IMR-90 (cell line): ENCODE data around the gene ARFGAP2. TPM values are rescaled to one million over a fixed set of nuclear protein-coding genes. Genes with fewer than 3 reads are reported as not detected.

Source experiments
- ATAC-seq: fragments of 200-7000 bp; cut with Tn5 transposase; 2 replicates; pipeline ENCODE4 v1.9.1; 2020; ENCODE audit warnings: low read depth, mild to moderate bottlenecking, moderate library complexity
- BruUV-seq: library from RNA; stranded (reverse); fragments of 400-500 nt; replicated peaks from 2 replicates; lab custom pipeline; 2021; lab: Mats Ljungman, UMichigan
- CTCF ChIA-PET: fragments of 300-600 bp; formaldehyde crosslinking; extraction: SDS; loops from one replicate; lab custom pipeline; 2021; ENCODE audit warnings: antibody characterized with exemption; lab: Yijun Ruan, JAX
- POLR2A ChIA-PET: fragments of 300-600 bp; sonication (Branson Sonifier 250); formaldehyde crosslinking; loops from one replicate; lab custom pipeline; 2022; ENCODE audit warnings: antibody characterized with exemption; ENCODE audit not compliant: unreplicated experiment; lab: Charles Lee
- DNase-seq: peaks from one replicate; pipeline ENCODE4 v3.0.0; 2013
- H2AFZ ChIP-seq: replicated peaks from 2 replicates; pipeline ENCODE3; 2013; ENCODE audit warnings: low read length, mild to moderate bottlenecking; ENCODE audit not compliant: poor library complexity
- H2AK5ac ChIP-seq: 2 replicates; pipeline ENCODE4 v1.6.1; 2013; ENCODE audit warnings: low read depth, low read length, inconsistent platforms
- H2AK9ac ChIP-seq: replicated peaks from 2 replicates; pipeline ENCODE3; 2013; ENCODE audit warnings: mild to moderate bottlenecking, low read depth, low read length, moderate library complexity; ENCODE audit not compliant: poor library complexity
- H2BK120ac ChIP-seq: 2 replicates; pipeline ENCODE4 v1.6.1; 2013; ENCODE audit warnings: low read depth, low read length, inconsistent platforms
- H2BK15ac ChIP-seq: 3 replicates; pipeline ENCODE4 v1.6.1; 2013; ENCODE audit warnings: low read depth, low read length, inconsistent platforms
- H2BK20ac ChIP-seq: 2 replicates; pipeline ENCODE4 v1.6.1; 2013; ENCODE audit warnings: low read depth, mild to moderate bottlenecking, inconsistent platforms, low read length, moderate library complexity
- H2BK5ac ChIP-seq: 2 replicates; pipeline ENCODE4 v1.6.1; 2013; ENCODE audit warnings: mild to moderate bottlenecking, low read depth, low read length, inconsistent platforms; ENCODE audit not compliant: poor library complexity, severe bottlenecking
- H3K14ac ChIP-seq: replicated peaks from 2 replicates; pipeline ENCODE4 v1.6.1; 2013; ENCODE audit warnings: low read depth, low read length, inconsistent platforms
- H3K18ac ChIP-seq: 2 replicates; pipeline ENCODE4 v1.6.1; 2013; ENCODE audit warnings: low read depth, low read length, control low read depth
- H3K23ac ChIP-seq: 2 replicates; pipeline ENCODE4 v1.6.1; 2013; ENCODE audit warnings: low read depth, low read length, inconsistent platforms
- H3K27ac ChIP-seq: 2 replicates; pipeline ENCODE4 v1.5.1; 2013; ENCODE audit warnings: mild to moderate bottlenecking, control low read depth, low read length; ENCODE audit not compliant: insufficient read depth
- H3K27me3 ChIP-seq: 2 replicates; pipeline ENCODE4 v1.6.1; 2013; ENCODE audit warnings: low read length; ENCODE audit not compliant: control insufficient read depth, insufficient read depth
- H3K36me3 ChIP-seq: 2 replicates; pipeline ENCODE4 v1.6.1; 2013; ENCODE audit warnings: low read length, mixed read lengths; ENCODE audit not compliant: control insufficient read depth, insufficient read depth
- H3K4ac ChIP-seq: 2 replicates; pipeline ENCODE4 v1.6.1; 2013; ENCODE audit warnings: low read depth, low read length, inconsistent platforms
- H3K4me1 ChIP-seq: 2 replicates; pipeline ENCODE4 v1.6.1; 2013; ENCODE audit warnings: low read length, mixed read lengths; ENCODE audit not compliant: control insufficient read depth, insufficient read depth
- H3K4me2 ChIP-seq: 2 replicates; pipeline ENCODE4 v1.6.1; 2013; ENCODE audit warnings: low read depth, mild to moderate bottlenecking, control low read depth, low read length, moderate library complexity
- H3K4me3 ChIP-seq: 2 replicates; pipeline ENCODE4 v1.5.1; 2013; ENCODE audit warnings: low read depth, mild to moderate bottlenecking, control low read depth, low read length, moderate library complexity; ENCODE audit not compliant: insufficient read depth
- H3K56ac ChIP-seq: 2 replicates; pipeline ENCODE4 v1.6.1; 2013; ENCODE audit warnings: low read length, inconsistent platforms; ENCODE audit not compliant: insufficient read depth; ENCODE audit errors: extremely low read depth
- H3K79me1 ChIP-seq, 2 experiments: 2 replicates each; pipeline ENCODE4 v1.6.1; 2013; ENCODE audit warnings: low read length in 2 of 2, inconsistent platforms in 1 of 2, low read depth in 1 of 2
- H3K9ac ChIP-seq: 2 replicates; pipeline ENCODE4 v1.6.1; 2013; ENCODE audit warnings: low read depth, low read length, control low read depth
- H3K9me1 ChIP-seq: 2 replicates; pipeline ENCODE4 v1.6.1; 2013; ENCODE audit warnings: low read length, inconsistent platforms; ENCODE audit not compliant: insufficient read depth
- H3K9me3 ChIP-seq: 2 replicates; pipeline ENCODE4 v1.6.1; 2013; ENCODE audit warnings: low read length; ENCODE audit not compliant: control insufficient read depth, insufficient read depth
- H4K20me1 ChIP-seq: 2 replicates; pipeline ENCODE4 v1.6.1; 2013; ENCODE audit warnings: low read length, inconsistent platforms; ENCODE audit not compliant: insufficient read depth
- H4K5ac ChIP-seq: 2 replicates; pipeline ENCODE4 v1.6.1; 2013; ENCODE audit warnings: mild to moderate bottlenecking, low read depth, low read length, control low read depth
- H4K8ac ChIP-seq, 2 experiments: 2 replicates each; pipeline ENCODE4 v1.6.1; 2013; ENCODE audit warnings: low read depth in 2 of 2, low read length in 2 of 2, control low read depth in 1 of 2, inconsistent platforms in 1 of 2
- H4K91ac ChIP-seq: 2 replicates; pipeline ENCODE4 v1.6.1; 2013; ENCODE audit warnings: low read depth, low read length, inconsistent platforms; ENCODE audit not compliant: insufficient read depth
- BHLHE40 ChIP-seq: fragments of 150-350 bp; IDR thresholded peaks from 2 replicates; pipeline ENCODE4 v1.6.1; 2016; ENCODE audit warnings: mild to moderate bottlenecking, low read depth, low read length
- CEBPB ChIP-seq: IDR thresholded peaks from 2 replicates; pipeline ENCODE4 v1.6.1; 2012; ENCODE audit warnings: low read depth, low read length, improper control_type of control experiment
- MXI1 ChIP-seq: IDR thresholded peaks from 2 replicates; pipeline ENCODE4 v1.6.1; 2012; ENCODE audit warnings: low read depth, mild to moderate bottlenecking, low read length, moderate library complexity, borderline replicate concordance
- NFE2L2 ChIP-seq: fragments of 150-350 bp; IDR thresholded peaks from 2 replicates; pipeline ENCODE4 v1.6.1; 2016; ENCODE audit warnings: low read depth, mild to moderate bottlenecking, low read length
- POLR2A ChIP-seq: IDR thresholded peaks from 2 replicates; pipeline ENCODE4 v1.6.1; 2012; ENCODE audit warnings: mild to moderate bottlenecking, low read depth, low read length
- RAD21 ChIP-seq: IDR thresholded peaks from 2 replicates; pipeline ENCODE4 v1.6.1; 2012; ENCODE audit warnings: low read length, improper control_type of control experiment
- RCOR1 ChIP-seq: IDR thresholded peaks from 2 replicates; pipeline ENCODE4 v1.6.1; 2012; ENCODE audit warnings: mild to moderate bottlenecking, low read length, improper control_type of control experiment; ENCODE audit not compliant: insufficient replicate concordance
- RFX5 ChIP-seq: IDR thresholded peaks from 2 replicates; pipeline ENCODE4 v1.8.0; 2012; ENCODE audit warnings: low read depth, mild to moderate bottlenecking, low read length, moderate library complexity
- USF2 ChIP-seq: fragments of 150-350 bp; IDR thresholded peaks from 2 replicates; pipeline ENCODE4 v1.6.1; 2017; ENCODE audit warnings: mild to moderate bottlenecking, antibody characterized with exemption, low read length, low read depth
- WGBS, 2 experiments: methylation state at CpG; one replicate each; pipeline versions ENCODE4 v1.1.5 to v1.1.7; 2013; ENCODE audit warnings: missing lambda C conversion rate in 2 of 2; ENCODE audit not compliant: insufficient read length in 1 of 2; ENCODE audit errors: extremely low coverage in 2 of 2; 5-methylcytosine and 5-hydroxymethylcytosine counted together
- dilution Hi-C: fragments of 300-500 bp; cut with HindIII; formaldehyde crosslinking; loops from one replicate; pipeline ENCODE4 v1.14.3; 2018; ENCODE audit warnings: low sequenced_read_pairs; ENCODE audit not compliant: unreplicated experiment
- in situ Hi-C: fragments of 300-500 bp; cut with MboI; formaldehyde crosslinking; loops from 3 replicates; pipeline ENCODE4 v1.14.3; 2019; ENCODE audit warnings: low sequenced_read_pairs, inconsistent platforms, mixed read lengths
- intact Hi-C: fragments of 100-400 bp; cut with micrococcal nuclease; formaldehyde crosslinking; loops from 2 replicates; pipeline ENCODE4 v1.10.0; 2022
- polyA plus RNA-seq, 3 experiments: library from polyadenylated mRNA; depleted of rRNA; stranded (reverse); fragments of >200 nt; gene quantifications; 2 replicates each; pipeline ENCODE4 v1.2.3, GENCODE V29; 2012; ENCODE audit warnings: low replicate concordance in 1 of 3
- total RNA-seq: library from RNA; depleted of rRNA; stranded (reverse); fragments of >200 nt; gene quantifications from 2 replicates; pipeline ENCODE4 v1.2.3, GENCODE V29; 2012

The ARFGAP2 gene
- total and polyA plus RNA-seq, 2 of the 4 experiments (the other 2 are of a cell fraction), result 54.7 to 87.8 TPM

DNA sequence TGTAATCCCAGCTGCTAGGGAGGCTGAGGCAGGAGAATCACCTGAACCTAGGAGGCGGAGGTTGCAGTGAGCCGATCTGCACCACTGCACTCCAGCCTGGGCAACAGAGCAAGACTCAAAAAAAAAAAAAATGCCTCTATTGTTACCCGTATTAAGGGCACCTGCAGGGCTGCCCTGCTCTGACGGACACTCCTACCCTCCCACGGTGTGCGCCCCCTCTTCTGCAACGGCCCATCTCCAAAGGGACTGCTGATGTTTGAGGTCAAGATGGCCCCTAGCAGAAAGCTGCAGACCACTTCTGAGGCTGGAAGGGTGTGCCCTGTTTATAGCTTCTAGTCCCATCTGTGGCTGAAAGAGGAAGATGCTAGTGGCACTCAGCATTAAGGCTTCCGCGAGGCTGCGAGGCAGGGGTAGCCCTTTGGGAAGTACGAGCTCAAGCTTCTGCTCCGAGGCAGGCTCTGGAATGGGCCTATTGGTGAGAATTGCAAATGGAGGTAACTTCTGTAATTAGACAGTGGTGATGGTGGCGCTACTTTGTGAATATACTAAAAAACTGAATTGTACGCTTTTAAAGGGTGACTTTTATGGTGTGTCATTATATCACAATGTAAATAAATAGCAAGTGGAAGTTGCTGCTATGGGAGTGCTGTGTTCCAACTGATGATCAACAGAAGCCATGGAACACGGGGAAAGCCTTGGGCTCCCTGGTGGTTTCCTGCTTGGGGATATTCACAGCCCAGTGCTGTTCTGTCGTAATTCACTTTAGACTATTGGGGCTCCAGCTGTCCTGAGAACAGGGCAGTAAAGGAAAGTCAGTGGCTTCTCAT, 24.3 kb downstream of the ARFGAP2 start:
- Histone ChIP-seq H4K5ac (no peak overlapping the region), H3K27me3 (no peaks in the 10 kb centered on the region), H3K9me1 (peaks cover 22% of the 10 kb centered on the region), H3K9ac (no peak overlapping the region), H3K56ac (no peak overlapping the region), H3K9me3 (no peaks in the 10 kb centered on the region), H2AK5ac (peak overlapping the region; percentile 18; the same call in 1 of the 2 replicates), H4K8ac (no peak overlapping the region), H2AK9ac (no peak overlapping the region), H2BK20ac (peak overlapping the region; percentile 57; the same call in 1 of the 2 replicates), H3K36me3 (peaks cover 2% of the 10 kb centered on the region; the same call in 1 of the 2 replicates), H4K20me1 (0 out of 2 replicates have a peak, but pooled peaks cover 6% of the 10 kb centered on the region), H3K4ac (0 out of 2 replicates have a peak overlapping the region, but pooled peaks have one; percentile 33), H3K4me3 (no peak overlapping the region), H3K4me1 (peaks cover 14% of the 10 kb centered on the region), H2BK5ac (no peak overlapping the region), H2AFZ (peak overlapping the region; percentile 64), H2BK15ac (no peak overlapping the region), H3K79me1 (peaks cover 0 to 5% of the 10 kb centered on the region in 2 experiments; a peak in 1 of 4 replicates), H2BK120ac (no peak overlapping the region; the same call in 1 of the 2 replicates), H3K14ac (peak overlapping the region; percentile 27; the same call in 1 of the 2 replicates), H3K27ac (no peak overlapping the region), H4K91ac (peak overlapping the region; percentile 39; the same call in 1 of the 2 replicates), H3K18ac (no peak overlapping the region), H3K4me2 (no peak overlapping the region), H3K23ac (no peak overlapping the region)
- dilution Hi-C loops (no loop called here), intact Hi-C loops (loop anchor here (5.0 kb wide), 1 partner anchor 325 kb away; no protein-coding TSS in a partner anchor), in situ Hi-C loops (loop anchor here (5.0 to 10.0 kb wide), 2 partner anchors 238 to 265 kb away; partner anchors contain the start of gene LRP4)
- ATAC-seq, result peak; percentile 27
- BruUV-seq, result no TSS peak
- ChIA-PET CTCF (interaction anchor here (0.6 to 2.6 kb wide), 24 partner anchors 10 to 294 kb away, joined by 3 to 19 read pairs (median 4); no protein-coding TSS in a partner anchor), POLR2A (interaction anchor here (0.6 kb wide), 1 partner anchor 93 kb away, joined by 14 read pairs; no protein-coding TSS in a partner anchor)
- DNase-seq, result peak; percentile 46
- 72% methylated on average over 5 of the region's 16 CpGs; no CpG with 5 or more reads in 1 of the 2 experiments for WGBS, 2 experiments
- TF ChIP-seq RCOR1 (no peak), USF2 (no peak), BHLHE40 (no peak), NFE2L2 (no peak), RFX5 (no peak), RAD21 (no peak), POLR2A (no peak), CEBPB (no peak), MXI1 (no peak)
